Measurements from ENCODE around the gene FASTK.
"Not testable (repeated sequence)": the region's sequence is repeated elsewhere in the genome, so short reads cannot be mapped to it uniquely, and the experiment has no call there.

The FASTK gene

DNA sequence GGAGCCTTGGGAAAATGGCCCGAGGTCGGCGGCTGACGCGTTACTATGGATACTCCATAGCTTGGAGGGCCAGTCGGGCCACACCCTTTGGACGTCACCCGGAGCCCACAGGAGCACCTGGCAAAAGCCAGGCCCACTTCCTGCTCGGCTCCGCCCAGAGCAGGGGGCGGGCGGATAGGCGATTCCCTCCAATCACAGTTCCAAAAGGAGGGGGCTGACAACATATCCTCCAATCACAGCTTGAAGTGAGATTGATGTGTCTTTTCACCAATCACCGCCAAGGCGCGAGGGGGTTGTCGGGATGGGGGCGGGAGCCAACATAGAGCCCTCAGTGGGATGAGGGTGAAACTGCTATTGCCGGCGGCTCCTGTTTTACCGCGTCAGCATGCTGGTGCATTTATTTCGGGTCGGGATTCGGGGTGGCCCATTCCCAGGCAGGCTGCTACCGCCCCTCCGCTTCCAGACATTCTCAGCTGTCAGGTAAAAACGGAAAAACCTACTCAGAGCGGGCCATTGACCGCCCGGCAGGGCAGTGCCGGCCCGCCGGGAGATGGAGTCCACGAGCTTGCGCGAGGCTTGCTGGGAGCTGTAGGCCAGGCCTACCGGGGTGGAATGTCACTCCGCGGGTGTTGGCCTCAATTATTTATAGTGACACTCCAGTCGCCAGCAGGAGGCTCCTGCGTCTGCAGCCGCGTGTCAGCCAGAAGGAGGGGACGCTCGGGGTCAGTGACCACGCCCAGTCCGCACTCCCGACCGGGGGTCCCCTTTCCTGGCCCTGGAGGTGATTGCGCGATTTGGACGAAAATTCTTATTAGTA is 52.3 kb downstream of the FASTK start, which contains the start of gene ABCB8:
TSS of gene ABCB8 (plus strand) at position 320 of the 817 bp plus-strand sequence. CDS start at position 386, 66 bp downstream.
- ATAC-seq = peak; percentile 96
- TF ChIP-seq, protein P1, sequence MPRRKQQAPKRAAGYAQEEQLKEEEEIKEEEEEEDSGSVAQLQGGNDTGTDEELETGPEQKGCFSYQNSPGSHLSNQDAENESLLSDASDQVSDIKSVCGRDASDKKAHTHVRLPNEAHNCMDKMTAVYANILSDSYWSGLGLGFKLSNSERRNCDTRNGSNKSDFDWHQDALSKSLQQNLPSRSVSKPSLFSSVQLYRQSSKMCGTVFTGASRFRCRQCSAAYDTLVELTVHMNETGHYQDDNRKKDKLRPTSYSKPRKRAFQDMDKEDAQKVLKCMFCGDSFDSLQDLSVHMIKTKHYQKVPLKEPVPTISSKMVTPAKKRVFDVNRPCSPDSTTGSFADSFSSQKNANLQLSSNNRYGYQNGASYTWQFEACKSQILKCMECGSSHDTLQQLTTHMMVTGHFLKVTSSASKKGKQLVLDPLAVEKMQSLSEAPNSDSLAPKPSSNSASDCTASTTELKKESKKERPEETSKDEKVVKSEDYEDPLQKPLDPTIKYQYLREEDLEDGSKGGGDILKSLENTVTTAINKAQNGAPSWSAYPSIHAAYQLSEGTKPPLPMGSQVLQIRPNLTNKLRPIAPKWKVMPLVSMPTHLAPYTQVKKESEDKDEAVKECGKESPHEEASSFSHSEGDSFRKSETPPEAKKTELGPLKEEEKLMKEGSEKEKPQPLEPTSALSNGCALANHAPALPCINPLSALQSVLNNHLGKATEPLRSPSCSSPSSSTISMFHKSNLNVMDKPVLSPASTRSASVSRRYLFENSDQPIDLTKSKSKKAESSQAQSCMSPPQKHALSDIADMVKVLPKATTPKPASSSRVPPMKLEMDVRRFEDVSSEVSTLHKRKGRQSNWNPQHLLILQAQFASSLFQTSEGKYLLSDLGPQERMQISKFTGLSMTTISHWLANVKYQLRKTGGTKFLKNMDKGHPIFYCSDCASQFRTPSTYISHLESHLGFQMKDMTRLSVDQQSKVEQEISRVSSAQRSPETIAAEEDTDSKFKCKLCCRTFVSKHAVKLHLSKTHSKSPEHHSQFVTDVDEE (CRISPR knock-in tag; IDR thresholded peaks at IDR 0.05) = 0 out of 2 replicates have a peak, but pooled peaks have one; percentile 80
- no peak for TF ChIP-seq GLIS3 (CRISPR knock-in tag; IDR thresholded peaks at IDR 0.05)

DNA sequence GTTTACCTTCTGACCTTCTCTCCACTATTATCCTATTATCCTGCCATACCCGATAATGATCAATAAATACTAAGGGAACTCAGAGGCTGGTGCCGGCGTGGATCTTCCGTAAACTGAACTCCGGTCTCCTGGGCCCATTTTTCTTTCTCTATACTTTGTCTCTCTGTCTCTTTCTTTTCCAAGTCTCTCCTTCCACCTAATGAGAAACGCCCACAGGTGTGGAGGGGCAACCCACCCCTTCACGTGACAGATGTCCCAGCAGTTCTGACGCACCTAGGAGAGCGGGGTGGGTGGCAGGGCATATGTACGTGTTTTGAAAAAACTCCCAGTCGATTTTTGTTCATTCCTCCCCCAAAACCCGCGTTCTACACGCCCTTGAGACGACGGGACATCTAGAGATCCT is 52.9 kb downstream of the FASTK start:
- ATAC-seq = not testable (repeated sequence)

DNA sequence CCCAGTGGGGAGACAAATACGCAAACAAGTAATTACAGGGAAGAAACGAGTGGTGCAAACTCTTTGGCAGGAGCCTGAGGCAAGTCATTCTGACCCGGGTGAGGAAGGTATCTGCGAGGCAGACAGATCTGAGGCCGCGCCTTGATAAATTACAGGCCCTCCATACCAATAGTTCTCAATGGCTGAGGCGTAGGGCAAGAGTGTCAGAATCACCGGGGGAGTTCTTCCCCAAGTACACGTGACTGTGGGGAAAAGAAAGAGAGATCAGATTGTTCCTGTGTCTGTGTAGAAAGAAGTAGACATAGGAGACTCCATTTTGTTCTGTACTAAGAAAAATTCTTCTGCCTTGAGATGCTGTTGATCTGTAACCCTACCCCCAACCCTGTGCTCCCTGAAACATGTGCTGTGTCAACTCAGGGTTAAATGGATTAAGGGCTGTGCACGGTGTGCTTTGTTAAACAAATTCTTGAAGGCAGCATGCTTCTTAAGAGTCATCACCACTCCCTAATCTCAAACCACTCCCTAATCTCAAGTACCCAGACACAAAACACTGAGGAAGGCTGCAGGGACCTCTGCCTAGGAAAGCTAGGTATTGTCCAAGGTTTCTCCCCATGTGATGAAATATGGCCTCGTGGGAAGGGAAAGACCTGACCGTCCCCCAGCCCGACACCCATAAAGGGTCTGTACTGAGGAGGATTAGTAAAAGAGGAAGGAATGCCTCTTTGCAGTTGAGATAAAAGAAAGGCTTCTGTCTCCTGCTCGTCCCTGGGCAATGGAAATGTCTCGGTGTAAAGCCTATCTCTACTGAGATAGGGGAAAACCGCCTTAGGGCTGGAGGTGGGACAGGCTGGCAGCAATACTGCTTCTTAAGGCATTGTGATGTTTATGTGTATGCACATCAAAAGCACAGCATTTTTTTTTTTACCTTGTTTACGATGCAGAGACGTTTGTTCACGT is 53.6 kb downstream of the FASTK start:
- ATAC-seq = not testable (repeated sequence)

All from SK-N-SH treated with all-trans-retinoic acid at 6 μM for 48 hours (cell line).